CMK (cell line): ENCODE data around the gene HOXB1.

Experiments used
- DNase-seq: peaks from one replicate; pipeline ENCODE4 v3.0.0-alpha.2; 2010; ENCODE audit warnings: low read depth

HOXB1 gene

GRCh38 chr17:48554412-48555257, 23.8 kb upstream of the HOXB1 start:
- DNase-seq, result no peak

GRCh38 chr17:48553826-48554225, 23.0 kb upstream of the HOXB1 start:
- no peak for DNase-seq

- no peak for DNase-seq
Observed at GRCh38 chr17:48553190-48553547, 22.4 kb upstream of the HOXB1 start.

DNA sequence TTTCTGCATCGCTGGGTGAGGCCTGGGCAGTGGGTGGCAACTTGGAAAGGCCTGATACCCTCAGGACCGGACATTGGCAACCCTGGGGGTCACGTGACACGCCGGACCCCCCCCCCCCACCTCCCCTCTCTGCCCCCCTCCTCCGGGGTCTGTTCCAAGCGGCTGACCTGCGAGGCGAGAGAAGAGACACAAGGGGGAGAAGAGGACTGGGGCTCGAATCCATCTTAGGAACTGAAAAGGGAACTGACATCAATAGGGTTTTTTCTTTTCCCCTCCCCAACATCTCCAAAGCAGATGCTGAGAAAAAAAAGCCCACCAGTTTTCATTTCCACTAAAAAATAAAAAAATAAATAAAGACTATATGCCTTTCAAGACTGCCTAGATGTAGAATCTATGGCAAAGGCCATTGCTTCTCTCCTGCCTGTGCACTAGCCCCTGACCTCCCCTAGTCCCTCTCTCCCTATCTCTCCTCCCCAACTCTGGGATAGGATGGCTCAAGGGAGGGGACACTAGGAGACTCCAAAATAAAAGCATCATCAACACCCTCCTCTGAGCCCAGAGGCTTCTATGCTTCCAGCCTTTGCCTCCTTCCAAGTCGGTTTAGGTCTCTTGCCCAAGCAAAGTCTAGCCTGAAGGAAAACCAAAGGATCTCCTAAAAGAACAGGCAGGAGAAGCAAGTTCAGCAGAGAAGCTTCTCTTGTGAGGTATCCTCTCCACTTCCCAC, 21.8 kb upstream of the HOXB1 start:
- no peak for DNase-seq

DNA sequence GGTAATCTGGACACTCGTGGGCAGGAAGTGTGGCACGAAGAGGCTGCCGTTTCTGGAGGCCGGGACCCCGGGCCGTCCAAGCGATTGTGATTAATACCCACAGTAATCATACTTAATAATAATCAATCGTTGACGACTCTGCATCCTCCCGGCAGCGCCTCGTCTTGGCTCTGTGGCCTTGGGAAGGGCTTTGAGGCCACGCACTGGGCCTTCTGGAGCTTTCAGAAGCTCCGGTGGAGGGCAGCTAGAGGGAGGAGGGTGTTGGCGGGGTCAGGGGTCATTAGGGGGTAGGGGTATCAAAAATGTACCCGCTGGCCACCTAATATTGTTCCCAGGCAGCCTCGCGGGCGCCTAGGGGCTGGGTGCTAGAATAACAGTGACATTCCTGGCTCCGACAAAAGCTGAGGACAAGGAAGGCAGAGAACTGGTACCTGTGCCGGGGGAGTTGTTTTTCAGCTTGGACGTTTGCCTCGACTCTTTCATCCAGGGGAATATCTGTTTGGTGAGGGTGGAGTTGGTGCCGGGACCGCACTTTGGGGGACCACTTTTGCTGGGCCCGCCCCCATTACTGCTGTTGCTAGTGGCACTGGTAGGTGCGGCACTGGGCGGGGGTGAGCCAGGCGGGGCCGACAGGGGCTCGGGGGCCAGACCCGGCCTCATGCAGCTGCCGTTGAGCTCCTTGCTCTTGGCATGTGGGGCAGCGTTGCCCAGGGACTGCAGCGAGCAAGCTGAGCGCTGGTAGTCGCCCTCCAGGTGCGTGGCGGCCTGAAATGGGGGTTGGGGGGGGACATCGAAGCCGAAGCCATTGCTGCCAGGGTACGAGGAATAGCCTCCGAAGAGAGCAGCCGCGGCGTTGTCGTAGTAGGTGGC, 21.0 kb upstream of the HOXB1 start:
- DNase-seq, result no peak

GRCh38 chr17:48551214-48551555, 20.4 kb upstream of the HOXB1 start:
- no peak for DNase-seq

GRCh38 chr17:48550502-48551213, 19.8 kb upstream of the HOXB1 start:
- no peak for DNase-seq

DNA sequence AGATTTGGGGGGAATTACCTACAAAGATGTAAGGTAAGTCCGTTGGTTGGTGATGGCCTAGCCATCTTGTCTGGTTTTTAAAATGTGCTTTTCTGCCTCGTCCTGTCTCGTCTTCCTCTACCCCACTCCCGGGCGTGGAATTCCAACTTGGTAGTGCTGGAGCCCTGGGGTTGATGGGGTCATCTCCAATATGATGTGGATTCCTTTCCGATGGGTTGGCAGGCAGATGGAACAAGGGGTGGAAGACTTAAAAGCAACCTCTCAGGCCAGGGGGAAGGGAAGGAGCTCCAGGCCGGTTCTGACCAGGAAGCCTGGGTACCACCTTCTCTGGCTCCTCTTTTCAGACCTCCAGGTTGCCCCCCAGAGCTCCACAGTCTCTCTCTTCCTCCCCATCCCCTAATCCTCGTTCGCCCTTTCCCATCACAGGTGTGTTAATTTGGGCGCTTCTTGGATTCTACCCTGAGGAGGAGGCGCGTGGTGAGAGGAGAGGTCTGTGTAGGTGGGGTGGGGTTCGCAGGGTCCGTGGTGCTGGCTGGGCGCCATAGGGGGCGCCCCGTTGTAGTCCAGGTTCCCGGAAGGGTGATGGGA, 19.2 kb upstream of the HOXB1 start:
- no peak for DNase-seq

DNA sequence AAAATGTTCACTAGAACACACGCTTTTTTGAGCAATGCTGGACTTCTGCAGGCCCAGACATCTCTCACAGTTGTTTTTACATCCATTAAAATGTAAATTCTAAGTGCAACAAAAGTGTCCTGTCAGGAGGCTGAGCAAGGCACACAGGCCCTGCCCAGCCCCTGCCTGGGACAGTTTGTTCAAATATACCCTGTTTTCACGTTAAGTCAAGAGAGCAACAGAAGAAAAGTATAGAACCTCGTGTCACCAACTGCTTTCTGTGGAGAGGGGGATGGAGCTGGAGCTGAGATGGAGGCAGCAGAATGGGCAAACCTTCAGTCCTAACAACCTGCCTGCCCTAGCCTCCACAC, 18.4 kb upstream of the HOXB1 start:
- DNase-seq, result no peak

GRCh38 chr17:48548523-48549280, 17.9 kb upstream of the HOXB1 start:
- DNase-seq, result no peak

- no peak for DNase-seq
Observed at GRCh38 chr17:48547808-48548522, 17.2 kb upstream of the HOXB1 start.

GRCh38 chr17:48546924-48547807, 16.4 kb upstream of the HOXB1 start:
- no peak for DNase-seq

- DNase-seq, result no peak
Observed at GRCh38 chr17:48546137-48546923, 15.5 kb upstream of the HOXB1 start.

DNA sequence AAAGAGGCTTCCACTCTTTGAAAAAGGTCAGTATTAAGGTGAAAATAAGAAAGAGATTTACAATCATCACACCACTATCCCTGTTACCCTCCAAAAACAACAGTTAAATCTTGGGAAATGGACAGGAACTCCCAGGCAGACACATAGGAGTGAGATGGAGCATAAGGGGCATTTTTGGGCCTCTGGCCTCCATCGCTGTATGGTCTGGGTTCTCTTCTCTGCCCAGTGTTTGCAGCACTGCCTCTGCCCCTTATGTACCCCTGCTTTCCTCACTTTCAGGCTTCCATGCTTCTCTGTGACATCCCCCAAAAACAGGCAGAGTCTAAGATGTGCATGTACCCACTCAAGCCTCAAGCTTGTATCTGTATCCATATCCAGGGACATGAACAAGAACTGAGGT, 14.7 kb upstream of the HOXB1 start:
- no peak for DNase-seq

DNA sequence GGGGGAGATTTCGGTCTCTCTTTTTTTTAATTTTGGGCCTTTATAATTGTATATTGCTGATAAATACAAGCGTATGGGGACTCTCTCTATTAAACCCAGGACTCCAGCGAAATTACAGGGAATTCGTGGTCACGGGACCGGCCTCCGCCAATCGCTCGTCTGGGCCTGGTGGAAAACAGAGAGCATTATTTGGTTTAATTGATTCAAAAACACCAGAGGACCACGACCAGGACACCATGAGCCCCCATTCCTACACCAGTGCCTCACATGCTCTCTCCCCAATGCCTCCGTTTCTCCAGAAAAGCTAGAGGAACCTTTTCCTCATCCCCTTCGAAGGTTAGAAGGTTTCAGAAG, 14.2 kb upstream of the HOXB1 start, which contains the start of gene HOXB2:
Gene HOXB2 (minus strand): TSS at position 88 of the 354 bp plus-strand sequence. CDS start 198 bp downstream, outside the sequence.
- no peak for DNase-seq

GRCh38 chr17:48544349-48545021, 13.7 kb upstream of the HOXB1 start:
- DNase-seq, result no peak

- DNase-seq, result no peak
Observed at GRCh38 chr17:48543854-48544348, 13.1 kb upstream of the HOXB1 start.
